HepG2 (cell line): ENCODE measurements around the gene SNAPC4. TPM values are rescaled to one million over a fixed set of nuclear protein-coding genes. Genes with fewer than 3 reads are reported as not detected.

Source experiments
- JUN ChIP-seq: sonication (generic); formaldehyde crosslinking; IDR thresholded peaks from 2 replicates; pipeline ENCODE4 v1.4.0; 2020; ENCODE audit warnings: mild to moderate bottlenecking, missing genetic modification reagents
- NONO ChIP-seq, 2 experiments: fragments of 450-650 bp in 1 of 2; sonication (generic) in 1 of 2; formaldehyde crosslinking in 1 of 2; IDR thresholded peaks in 1 of 2; conservative IDR thresholded peaks in 1 of 2; 2 replicates each; pipeline versions ENCODE4 v1.6.1 to v1.8.0; 2017 to 2022; ENCODE audit warnings: mild to moderate bottlenecking in 1 of 2, missing genetic modification reagents in 1 of 2, moderate library complexity in 1 of 2
- PAX8 ChIP-seq: sonication (generic); formaldehyde crosslinking; IDR thresholded peaks from 2 replicates; pipeline ENCODE4 v1.8.0; 2022; ENCODE audit warnings: mild to moderate bottlenecking, missing genetic modification reagents, borderline replicate concordance
- ZFP41 ChIP-seq: sonication (generic); formaldehyde crosslinking; IDR thresholded peaks from 2 replicates; pipeline ENCODE4 v1.4.0; 2020; ENCODE audit warnings: mild to moderate bottlenecking, missing genetic modification reagents, borderline replicate concordance
- ZFP62 ChIP-seq: sonication (generic); formaldehyde crosslinking; IDR thresholded peaks from 2 replicates; pipeline ENCODE4 v1.4.0; 2020; ENCODE audit warnings: missing genetic modification reagents
- ZFP90 ChIP-seq: sonication (generic); formaldehyde crosslinking; IDR thresholded peaks from 2 replicates; pipeline ENCODE4 v1.8.0; 2022; ENCODE audit warnings: missing genetic modification reagents, mild to moderate bottlenecking, inconsistent platforms, borderline replicate concordance
- polyA plus RNA-seq, 8 experiments: library from polyadenylated mRNA; depleted of rRNA in 3 of 8; stranded (reverse) in 7 of 8; unstranded in 1 of 8; fragments of >200 nt; fragmentation: Illumina TruSeq in 4 of 8; extraction: Trizol in 4 of 8; gene quantifications; 2 replicates each; pipeline versions ENCODE4 v1.2.1 to v1.2.3, GENCODE V29; 2011 to 2016; ENCODE audit warnings: low read depth in 4 of 8, missing spikeins in 1 of 8, mixed read lengths in 1 of 8; ENCODE audit not compliant: insufficient read depth in 1 of 8
- total RNA-seq, 5 experiments: library from RNA; depleted of rRNA; stranded (reverse); fragments of >200 nt; fragmentation: Illumina TruSeq; extraction: Trizol; gene quantifications; 2 replicates each; pipeline ENCODE4 v1.2.3, GENCODE V29; 2016; ENCODE audit warnings: low read depth in 1 of 5
- TF ChIP-seq, protein P1 (sequence below): sonication (generic); formaldehyde crosslinking; IDR thresholded peaks from one replicate; pipeline ENCODE4 v1.5.1; 2020; ENCODE audit warnings: mild to moderate bottlenecking, missing genetic modification reagents; ENCODE audit errors: not compliant biosample characterization
- TF ChIP-seq, protein P2 (sequence below): sonication (generic); formaldehyde crosslinking; IDR thresholded peaks from 2 replicates; pipeline ENCODE4 v1.5.0; 2020; ENCODE audit warnings: mild to moderate bottlenecking, missing genetic modification reagents

Gene SNAPC4
- total and polyA plus RNA-seq, 2 of the 13 experiments (the other 11 are each of a cell fraction or from before 2014, with no cell fraction given), result 2.0 to 6.0 TPM

DNA sequence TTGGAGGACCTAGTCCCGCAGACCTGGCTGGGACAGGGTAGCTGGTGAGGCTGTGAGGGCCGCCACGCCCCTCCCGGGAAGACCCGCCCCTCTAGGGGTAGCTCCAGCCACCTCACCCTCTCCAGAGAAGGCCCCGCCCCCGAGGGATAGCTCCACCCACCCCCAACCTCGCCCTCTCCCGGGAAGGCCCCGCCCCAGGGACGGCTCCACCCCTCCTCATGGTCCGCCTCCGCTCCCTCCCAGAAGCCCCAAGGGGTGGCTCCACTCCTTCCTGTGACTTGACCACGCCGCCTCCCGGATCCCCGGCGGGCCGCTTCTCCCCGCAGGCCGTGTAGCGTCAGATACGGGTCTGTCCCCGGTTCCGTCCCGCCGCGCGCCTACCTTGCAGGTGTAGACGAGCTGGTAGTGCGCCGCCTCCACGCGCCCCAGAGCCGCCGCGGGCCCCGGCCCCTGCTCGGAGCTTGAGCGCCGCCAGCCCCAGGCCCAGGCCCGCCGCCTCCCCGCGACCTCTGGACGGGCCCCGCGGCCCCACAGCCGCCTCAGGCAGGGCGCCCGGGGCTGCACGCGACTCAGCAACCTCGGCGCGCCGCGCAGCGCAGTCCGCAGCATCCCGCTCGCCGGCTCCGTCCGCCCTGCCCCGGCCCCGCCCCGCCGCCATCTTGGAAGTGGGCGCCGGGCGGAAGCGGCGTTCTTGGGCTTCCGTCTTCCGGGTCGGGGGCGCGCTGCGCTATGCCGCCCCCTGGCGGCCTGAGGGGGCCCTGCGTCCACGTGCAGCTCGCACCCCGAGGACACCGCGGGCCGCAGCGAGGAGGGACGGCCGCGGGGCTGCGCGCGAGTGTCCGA is 36.6 kb downstream of the SNAPC4 start, which contains the start of gene DNLZ (continued):
- TF ChIP-seq, protein P1, sequence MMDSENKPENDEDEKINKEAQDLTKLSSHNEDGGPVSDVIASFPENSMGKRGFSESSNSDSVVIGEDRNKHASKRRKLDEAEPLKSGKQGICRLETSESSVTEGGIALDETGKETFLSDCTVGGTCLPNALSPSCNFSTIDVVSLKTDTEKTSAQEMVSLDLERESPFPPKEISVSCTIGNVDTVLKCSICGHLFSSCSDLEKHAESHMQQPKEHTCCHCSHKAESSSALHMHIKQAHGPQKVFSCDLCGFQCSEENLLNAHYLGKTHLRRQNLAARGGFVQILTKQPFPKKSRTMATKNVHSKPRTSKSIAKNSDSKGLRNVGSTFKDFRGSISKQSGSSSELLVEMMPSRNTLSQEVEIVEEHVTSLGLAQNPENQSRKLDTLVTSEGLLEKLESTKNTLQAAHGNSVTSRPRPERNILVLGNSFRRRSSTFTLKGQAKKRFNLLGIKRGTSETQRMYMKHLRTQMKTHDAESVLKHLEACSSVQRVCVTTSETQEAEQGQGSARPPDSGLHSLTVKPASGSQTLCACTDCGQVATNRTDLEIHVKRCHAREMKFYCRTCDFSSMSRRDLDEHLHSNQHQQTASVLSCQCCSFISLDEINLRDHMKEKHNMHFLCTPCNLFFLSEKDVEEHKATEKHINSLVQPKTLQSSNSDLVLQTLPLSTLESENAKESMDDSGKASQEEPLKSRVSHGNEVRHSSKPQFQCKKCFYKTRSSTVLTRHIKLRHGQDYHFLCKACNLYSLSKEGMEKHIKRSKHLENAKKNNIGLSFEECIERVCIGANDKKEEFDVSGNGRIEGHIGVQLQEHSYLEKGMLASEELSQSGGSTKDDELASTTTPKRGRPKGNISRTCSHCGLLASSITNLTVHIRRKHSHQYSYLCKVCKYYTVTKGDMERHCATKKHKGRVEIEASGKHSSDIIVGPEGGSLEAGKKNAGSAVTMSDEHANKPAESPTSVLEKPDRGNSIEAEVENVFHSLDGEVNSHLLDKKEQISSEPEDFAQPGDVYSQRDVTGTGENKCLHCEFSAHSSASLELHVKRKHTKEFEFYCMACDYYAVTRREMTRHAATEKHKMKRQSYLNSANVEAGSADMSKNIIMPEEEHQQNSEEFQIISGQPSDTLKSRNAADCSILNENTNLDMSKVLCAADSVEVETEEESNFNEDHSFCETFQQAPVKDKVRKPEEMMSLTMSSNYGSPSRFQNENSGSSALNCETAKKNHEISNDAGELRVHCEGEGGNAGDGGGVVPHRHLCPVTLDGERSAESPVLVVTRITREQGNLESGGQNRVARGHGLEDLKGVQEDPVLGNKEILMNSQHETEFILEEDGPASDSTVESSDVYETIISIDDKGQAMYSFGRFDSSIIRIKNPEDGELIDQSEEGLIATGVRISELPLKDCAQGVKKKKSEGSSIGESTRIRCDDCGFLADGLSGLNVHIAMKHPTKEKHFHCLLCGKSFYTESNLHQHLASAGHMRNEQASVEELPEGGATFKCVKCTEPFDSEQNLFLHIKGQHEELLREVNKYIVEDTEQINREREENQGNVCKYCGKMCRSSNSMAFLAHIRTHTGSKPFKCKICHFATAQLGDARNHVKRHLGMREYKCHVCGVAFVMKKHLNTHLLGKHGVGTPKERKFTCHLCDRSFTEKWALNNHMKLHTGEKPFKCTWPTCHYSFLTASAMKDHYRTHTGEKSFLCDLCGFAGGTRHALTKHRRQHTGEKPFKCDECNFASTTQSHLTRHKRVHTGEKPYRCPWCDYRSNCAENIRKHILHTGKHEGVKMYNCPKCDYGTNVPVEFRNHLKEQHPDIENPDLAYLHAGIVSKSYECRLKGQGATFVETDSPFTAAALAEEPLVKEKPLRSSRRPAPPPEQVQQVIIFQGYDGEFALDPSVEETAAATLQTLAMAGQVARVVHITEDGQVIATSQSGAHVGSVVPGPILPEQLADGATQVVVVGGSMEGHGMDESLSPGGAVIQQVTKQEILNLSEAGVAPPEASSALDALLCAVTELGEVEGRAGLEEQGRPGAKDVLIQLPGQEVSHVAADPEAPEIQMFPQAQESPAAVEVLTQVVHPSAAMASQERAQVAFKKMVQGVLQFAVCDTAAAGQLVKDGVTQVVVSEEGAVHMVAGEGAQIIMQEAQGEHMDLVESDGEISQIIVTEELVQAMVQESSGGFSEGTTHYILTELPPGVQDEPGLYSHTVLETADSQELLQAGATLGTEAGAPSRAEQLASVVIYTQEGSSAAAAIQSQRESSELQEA (CRISPR knock-in tag), result no peak
- peak; percentile 70; the same call in 1 of the 2 replicates for TF ChIP-seq ZFP90
- 0 out of 2 replicates have a peak, but pooled peaks have one; percentile 24 for TF ChIP-seq ZFP62 (CRISPR knock-in tag)
- TF ChIP-seq ZFP41 (CRISPR knock-in tag), result no peak
- TF ChIP-seq, protein P2, sequence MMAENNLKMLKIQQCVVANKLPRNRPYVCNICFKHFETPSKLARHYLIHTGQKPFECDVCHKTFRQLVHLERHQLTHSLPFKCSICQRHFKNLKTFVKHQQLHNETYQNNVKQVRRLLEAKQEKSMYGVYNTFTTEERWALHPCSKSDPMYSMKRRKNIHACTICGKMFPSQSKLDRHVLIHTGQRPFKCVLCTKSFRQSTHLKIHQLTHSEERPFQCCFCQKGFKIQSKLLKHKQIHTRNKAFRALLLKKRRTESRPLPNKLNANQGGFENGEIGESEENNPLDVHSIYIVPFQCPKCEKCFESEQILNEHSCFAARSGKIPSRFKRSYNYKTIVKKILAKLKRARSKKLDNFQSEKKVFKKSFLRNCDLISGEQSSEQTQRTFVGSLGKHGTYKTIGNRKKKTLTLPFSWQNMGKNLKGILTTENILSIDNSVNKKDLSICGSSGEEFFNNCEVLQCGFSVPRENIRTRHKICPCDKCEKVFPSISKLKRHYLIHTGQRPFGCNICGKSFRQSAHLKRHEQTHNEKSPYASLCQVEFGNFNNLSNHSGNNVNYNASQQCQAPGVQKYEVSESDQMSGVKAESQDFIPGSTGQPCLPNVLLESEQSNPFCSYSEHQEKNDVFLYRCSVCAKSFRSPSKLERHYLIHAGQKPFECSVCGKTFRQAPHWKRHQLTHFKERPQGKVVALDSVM, result 0 out of 2 replicates have a peak, but pooled peaks have one; percentile 14
- TF ChIP-seq NONO (IDR thresholded peaks at IDR 0.05), result no peak
- peak; percentile 98 for TF ChIP-seq NONO (CRISPR knock-in tag; conservative IDR thresholded peaks at IDR 0.05)
- TF ChIP-seq PAX8 (CRISPR knock-in tag), result peak; percentile 94; the same call in 1 of the 2 replicates
- TF ChIP-seq JUN, result peak; percentile 38; the same call in 1 of the 2 replicates
